Upper lobe of left lung (tissue), 6 donors: ENCODE measurements around the gene INO80D. TPM values are rescaled to one million over a fixed set of nuclear protein-coding genes. Genes with fewer than 3 reads are reported as not detected.

Experiments used
- ATAC-seq, 2 donors: fragments of 200-7000 bp; cut with Tn5 transposase; one replicate each; pipeline ENCODE4 v1.9.1; 2022; ENCODE audit warnings: mild to moderate bottlenecking in 2 of 2, moderate library complexity in 2 of 2; ENCODE audit not compliant: low FRiP score in 2 of 2
- DNase-seq, 2 donors: peaks; one replicate each; pipeline ENCODE4 v3.0.0-alpha.2; 2019 to 2020
- H3K27ac ChIP-seq, 4 donors: fragments of 200-600 bp; sonication (generic); one replicate each; pipeline ENCODE4 v1.5.1; 2016 to 2019
- H3K27me3 ChIP-seq, 4 donors: fragments of 200-600 bp; sonication (generic); one replicate each; pipeline ENCODE4 v1.5.1; 2017 to 2019
- H3K36me3 ChIP-seq, 4 donors: fragments of 200-600 bp; sonication (generic); one replicate each; pipeline ENCODE4 v1.5.1; 2016 to 2019
- H3K4me1 ChIP-seq, 4 donors: fragments of 200-600 bp; sonication (generic); one replicate each; pipeline ENCODE4 v1.5.1; 2018 to 2019
- H3K4me3 ChIP-seq, 4 donors: fragments of 200-600 bp; sonication (generic); one replicate each; pipeline ENCODE4 v1.5.1; 2017 to 2019; ENCODE audit warnings: mild to moderate bottlenecking in 2 of 4, moderate library complexity in 1 of 4
- H3K9me3 ChIP-seq, 4 donors: fragments of 200-600 bp; sonication (generic); one replicate each; pipeline ENCODE4 v1.5.1; 2018 to 2019
- EP300 ChIP-seq, 4 donors: sonication (generic); formaldehyde crosslinking; IDR thresholded peaks; one replicate each; pipeline ENCODE4 v1.5.1; 2017; ENCODE audit warnings: antibody characterized with exemption in 4 of 4, control low read depth in 2 of 4
- POLR2A ChIP-seq, 4 donors: fragments of 450-650 bp; IDR thresholded peaks; one replicate each; pipeline ENCODE4 v1.5.1; 2016 to 2017; ENCODE audit warnings: antibody characterized with exemption in 4 of 4, mild to moderate bottlenecking in 2 of 4
- POLR2AphosphoS5 ChIP-seq, 2 donors: sonication (generic); formaldehyde crosslinking; IDR thresholded peaks; one replicate each; pipeline ENCODE4 v1.5.1; 2017; ENCODE audit warnings: antibody characterized with exemption in 2 of 2
- WGBS, 2 donors: methylation state at CpG; one replicate each; pipeline ENCODE4 v1.1.5; 2017 to 2018; 5-methylcytosine and 5-hydroxymethylcytosine counted together
- total RNA-seq, 6 donors: library from RNA; depleted of rRNA in 4 of 6; stranded (reverse); fragments of >200 nt in 4 of 6; gene quantifications; one replicate each; pipeline versions ENCODE4 v1.1.0 to v1.2.1, GENCODE V29; 2016 to 2021
- TF ChIP-seq, protein P1 (sequence below), 6 experiments: fragments of 450-650 bp in 4 of 6; fragments of 200-600 bp in 2 of 6; sonication (generic) in 2 of 6; IDR thresholded peaks; one replicate each; pipeline ENCODE4 v1.5.1; 2016 to 2019; ENCODE audit warnings: antibody characterized with exemption in 6 of 6
- donor health status: DM: no; HTN: no; CAD: no; lungs with moderate emphysema.
- donor health status: DM: no; HTN: yes; CAD: no; lungs with severe emphysema.

INO80D gene
- total RNA-seq, 6 donors from 2014 or later: 13.0 to 50.3 (median 21.9) TPM

- Histone ChIP-seq H3K4me3 (no peak overlapping the region), H3K9me3 (no peaks in the 10 kb centered on the region), H3K27ac (no peak overlapping the region), H3K36me3 (peaks cover 0 to 18% (median 7%) of the 10 kb centered on the region in 4 donors), H3K4me1 (no peaks in the 10 kb centered on the region), H3K27me3 (no peaks in the 10 kb centered on the region)
- ATAC-seq (no peak), DNase-seq (no peak)
- TF ChIP-seq, protein P1, sequence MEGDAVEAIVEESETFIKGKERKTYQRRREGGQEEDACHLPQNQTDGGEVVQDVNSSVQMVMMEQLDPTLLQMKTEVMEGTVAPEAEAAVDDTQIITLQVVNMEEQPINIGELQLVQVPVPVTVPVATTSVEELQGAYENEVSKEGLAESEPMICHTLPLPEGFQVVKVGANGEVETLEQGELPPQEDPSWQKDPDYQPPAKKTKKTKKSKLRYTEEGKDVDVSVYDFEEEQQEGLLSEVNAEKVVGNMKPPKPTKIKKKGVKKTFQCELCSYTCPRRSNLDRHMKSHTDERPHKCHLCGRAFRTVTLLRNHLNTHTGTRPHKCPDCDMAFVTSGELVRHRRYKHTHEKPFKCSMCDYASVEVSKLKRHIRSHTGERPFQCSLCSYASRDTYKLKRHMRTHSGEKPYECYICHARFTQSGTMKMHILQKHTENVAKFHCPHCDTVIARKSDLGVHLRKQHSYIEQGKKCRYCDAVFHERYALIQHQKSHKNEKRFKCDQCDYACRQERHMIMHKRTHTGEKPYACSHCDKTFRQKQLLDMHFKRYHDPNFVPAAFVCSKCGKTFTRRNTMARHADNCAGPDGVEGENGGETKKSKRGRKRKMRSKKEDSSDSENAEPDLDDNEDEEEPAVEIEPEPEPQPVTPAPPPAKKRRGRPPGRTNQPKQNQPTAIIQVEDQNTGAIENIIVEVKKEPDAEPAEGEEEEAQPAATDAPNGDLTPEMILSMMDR (IDR thresholded peaks at IDR 0.05): no peak
- TF ChIP-seq POLR2AphosphoS5 (IDR thresholded peaks at IDR 0.05) (no peak), POLR2A (IDR thresholded peaks at IDR 0.05) (no peak), EP300 (IDR thresholded peaks at IDR 0.05) (no peak)
- 95 to 96% methylated on average over 3 of the region's 3 CpGs for WGBS, 2 donors
Measured at GRCh38 chr2:206115026-206115578, 29.1 kb upstream of the INO80D start.

GRCh38 chr2:206112846-206113547 is 27.0 kb upstream of the INO80D start:
- 87 to 89% methylated on average over 7 of the region's 7 CpGs for WGBS, 2 donors
- TF ChIP-seq EP300 (IDR thresholded peaks at IDR 0.05): no peak
- TF ChIP-seq POLR2A (IDR thresholded peaks at IDR 0.05): no peak
- TF ChIP-seq, protein P1 (IDR thresholded peaks at IDR 0.05): no peak
- no peak for TF ChIP-seq POLR2AphosphoS5 (IDR thresholded peaks at IDR 0.05)
- Histone ChIP-seq H3K4me1 (no peaks in the 10 kb centered on the region), H3K4me3 (no peak overlapping the region), H3K27ac (no peak overlapping the region), H3K36me3 (peaks cover 0 to 13% (median 2%) of the 10 kb centered on the region in 4 donors), H3K9me3 (no peaks in the 10 kb centered on the region), H3K27me3 (no peaks in the 10 kb centered on the region)
- DNase-seq: no peak
- no peak for ATAC-seq

DNA sequence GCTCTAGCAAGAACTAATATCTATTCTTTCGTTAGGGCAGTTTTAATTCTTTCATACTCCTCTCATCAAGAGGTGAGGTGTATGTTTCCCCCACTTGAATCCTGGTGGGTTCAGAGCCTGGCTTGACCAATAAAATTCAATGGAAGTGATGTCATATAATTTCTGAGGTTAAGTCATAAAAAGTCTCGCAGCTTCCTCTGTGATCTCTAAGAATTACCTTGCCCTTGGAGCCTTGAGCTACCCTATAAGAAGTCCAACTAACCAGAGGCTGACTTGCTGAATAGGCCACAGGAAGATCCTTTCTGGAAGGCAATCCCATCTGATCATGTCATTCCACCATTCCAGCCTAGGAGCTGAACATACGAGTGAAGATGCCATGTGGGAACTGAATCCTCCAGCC is 26.1 kb upstream of the INO80D start:
- no peak overlapping the region for H3K4me3 ChIP-seq
- TF ChIP-seq, protein P1 (IDR thresholded peaks at IDR 0.05): no peak
- TF ChIP-seq EP300 (IDR thresholded peaks at IDR 0.05) (no peak), POLR2A (IDR thresholded peaks at IDR 0.05) (no peak)
- 94 to 98% methylated on average over 2 to 3 of the region's 3 CpGs for WGBS, 2 donors
- ATAC-seq: no peak
- H3K27me3 ChIP-seq: no peaks in the 10 kb centered on the region
- peaks cover 0 to 12% (median 2%) of the 10 kb centered on the region in 4 donors for H3K36me3 ChIP-seq
- DNase-seq: no peak
- H3K27ac ChIP-seq: no peak overlapping the region
- H3K9me3 ChIP-seq: no peaks in the 10 kb centered on the region
- no peaks in the 10 kb centered on the region for H3K4me1 ChIP-seq

GRCh38 chr2:206108713-206109112 is 22.7 kb upstream of the INO80D start:
- no peak overlapping the region for H3K27ac ChIP-seq
- no peaks in the 10 kb centered on the region for H3K9me3 ChIP-seq
- DNase-seq (no peak), ATAC-seq (no peak)
- no peaks in the 10 kb centered on the region for H3K36me3 ChIP-seq
- 74 to 77% methylated on average over 7 of the region's 7 CpGs for WGBS, 2 donors
- H3K27me3 ChIP-seq: no peaks in the 10 kb centered on the region
- H3K4me3 ChIP-seq: no peak overlapping the region
- TF ChIP-seq POLR2A (IDR thresholded peaks at IDR 0.05) (no peak), POLR2AphosphoS5 (IDR thresholded peaks at IDR 0.05) (no peak), EP300 (IDR thresholded peaks at IDR 0.05) (no peak)
- TF ChIP-seq, protein P1 (IDR thresholded peaks at IDR 0.05): no peak
- H3K4me1 ChIP-seq: no peaks in the 10 kb centered on the region

DNA sequence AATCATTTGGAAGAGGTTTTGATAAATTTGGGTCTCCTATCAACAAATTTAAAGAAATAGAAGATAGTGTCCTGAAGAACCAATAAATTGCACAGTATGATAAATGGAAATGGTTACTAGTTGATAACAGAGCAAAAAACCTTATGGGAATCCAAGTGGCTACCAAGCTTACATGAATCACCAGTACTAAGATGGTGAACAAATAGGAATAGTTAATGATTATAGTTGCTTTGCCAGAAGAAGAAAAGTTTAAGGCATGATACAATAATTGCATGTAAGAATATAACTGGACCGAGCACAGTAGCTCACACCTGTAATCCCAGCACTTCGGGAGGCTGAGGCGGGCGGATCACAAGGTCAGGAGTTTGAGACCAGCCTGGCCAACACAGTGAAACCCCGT is 19.6 kb upstream of the INO80D start:
- DNase-seq (no peak), ATAC-seq (no peak)
- Histone ChIP-seq H3K9me3 (no peaks in the 10 kb centered on the region), H3K4me1 (no peaks in the 10 kb centered on the region), H3K36me3 (no peaks in the 10 kb centered on the region), H3K27me3 (no peaks in the 10 kb centered on the region), H3K27ac (no peak overlapping the region), H3K4me3 (no peak overlapping the region)
- 97 to 98% methylated on average over 5 of the region's 5 CpGs for WGBS, 2 donors
- TF ChIP-seq EP300 (IDR thresholded peaks at IDR 0.05) (no peak), POLR2A (IDR thresholded peaks at IDR 0.05) (no peak), POLR2AphosphoS5 (IDR thresholded peaks at IDR 0.05) (no peak)
- TF ChIP-seq, protein P1 (IDR thresholded peaks at IDR 0.05): no peak
